NCI-H226 (cell line): Measurements from ENCODE around the gene SMIM1.
"Not testable (repeated sequence)": the region's sequence is repeated elsewhere in the genome, so short reads cannot be mapped to it uniquely, and the experiment has no call there.

Experiments used
- DNase-seq: peaks from one replicate; pipeline ENCODE4 v3.0.0-alpha.2; 2015

The SMIM1 gene

GRCh38 chr1:3796215-3797061 lies 23.9 kb downstream of the SMIM1 start, which contains the start of gene LRRC47:
Gene LRRC47 (minus strand): TSS chr1:3796498. CDS start chr1:3796476, 22 bp downstream.
- peak; percentile 89 for DNase-seq

- DNase-seq = peak; percentile 16
Observed at GRCh38 chr1:3799976-3800685, 27.6 kb downstream of the SMIM1 start.

DNA sequence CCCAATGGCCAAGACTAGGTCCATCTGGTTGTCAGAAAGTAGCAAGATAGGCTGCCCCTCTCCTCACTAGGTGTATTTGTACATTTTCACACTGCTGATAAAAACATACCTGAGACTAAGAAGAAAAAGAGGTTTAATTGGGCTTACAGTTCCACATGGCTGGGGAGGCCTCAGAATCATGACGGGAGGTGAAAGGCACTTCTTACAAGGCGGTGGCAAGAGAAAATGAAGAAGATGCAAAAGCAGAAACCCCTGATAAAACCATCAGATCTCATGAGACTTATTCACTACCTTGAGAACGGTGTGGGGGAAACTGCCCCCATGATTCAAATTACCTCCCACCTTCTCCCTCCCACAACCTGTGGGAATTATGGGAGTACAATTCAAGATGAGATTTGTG lies 28.2 kb downstream of the SMIM1 start:
- not testable (repeated sequence) for DNase-seq

- DNase-seq = no peak
Observed at GRCh38 chr1:3803905-3804626, 31.5 kb downstream of the SMIM1 start.

DNA sequence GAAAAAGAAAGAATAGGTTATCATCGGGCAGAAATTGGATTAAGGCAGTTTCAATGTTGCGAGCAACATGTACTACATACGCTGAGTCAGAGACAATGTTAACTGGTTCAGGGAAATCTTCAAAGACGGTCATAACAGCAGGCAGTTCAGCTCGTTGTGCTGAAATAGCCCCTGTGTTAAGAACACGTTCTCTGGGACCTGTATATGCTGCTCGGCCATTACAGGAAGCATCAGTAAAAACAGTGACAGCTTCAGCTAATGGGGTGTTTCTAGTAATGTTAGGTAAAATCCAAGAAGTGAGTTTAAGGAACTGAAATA lies 32.0 kb downstream of the SMIM1 start:
- not testable (repeated sequence) for DNase-seq

GRCh38 chr1:3805038-3805437 lies 32.5 kb downstream of the SMIM1 start:
- DNase-seq = no peak

- DNase-seq = no peak
Observed at GRCh38 chr1:3807769-3808168, 35.2 kb downstream of the SMIM1 start.

GRCh38 chr1:3809680-3810079 lies 37.1 kb downstream of the SMIM1 start:
- no peak for DNase-seq

- DNase-seq = not testable (repeated sequence)
Observed at GRCh38 chr1:3810149-3810761, 37.7 kb downstream of the SMIM1 start.

DNA sequence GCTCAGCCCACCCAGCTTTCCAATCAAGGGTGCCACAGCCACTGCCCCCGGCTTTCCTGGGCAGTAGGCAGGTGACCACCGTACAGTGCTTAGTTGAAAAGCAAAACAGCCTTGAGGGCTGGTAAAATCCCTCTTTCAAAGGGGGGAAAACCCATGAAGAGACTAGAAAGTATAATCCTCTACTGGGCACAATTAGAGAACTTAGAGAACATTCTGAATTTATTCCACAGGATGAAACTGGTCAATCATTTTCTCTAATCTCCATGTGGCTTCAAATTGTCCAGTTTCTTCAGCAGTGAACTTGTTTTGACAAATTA lies 39.0 kb downstream of the SMIM1 start:
- DNase-seq = no peak

DNA sequence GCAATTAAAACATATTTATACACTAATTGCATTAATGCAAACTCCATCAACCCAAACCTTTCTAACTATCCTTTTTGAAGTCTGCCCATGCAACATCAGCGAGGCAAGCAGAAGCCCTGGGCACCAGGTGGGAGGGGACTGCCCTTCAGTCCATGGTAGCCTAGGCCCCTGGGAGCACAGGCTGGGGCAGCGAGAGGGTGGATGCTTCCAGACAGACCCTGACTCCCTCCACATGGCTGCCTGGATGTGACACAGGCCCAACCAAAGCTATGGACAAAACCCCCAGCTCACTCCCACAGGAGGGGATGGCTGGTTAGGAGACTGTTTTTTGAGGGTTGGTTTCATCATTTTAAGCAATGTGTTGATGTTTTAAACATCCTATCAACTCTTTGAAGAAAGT lies 41.5 kb downstream of the SMIM1 start:
- no peak for DNase-seq

DNA sequence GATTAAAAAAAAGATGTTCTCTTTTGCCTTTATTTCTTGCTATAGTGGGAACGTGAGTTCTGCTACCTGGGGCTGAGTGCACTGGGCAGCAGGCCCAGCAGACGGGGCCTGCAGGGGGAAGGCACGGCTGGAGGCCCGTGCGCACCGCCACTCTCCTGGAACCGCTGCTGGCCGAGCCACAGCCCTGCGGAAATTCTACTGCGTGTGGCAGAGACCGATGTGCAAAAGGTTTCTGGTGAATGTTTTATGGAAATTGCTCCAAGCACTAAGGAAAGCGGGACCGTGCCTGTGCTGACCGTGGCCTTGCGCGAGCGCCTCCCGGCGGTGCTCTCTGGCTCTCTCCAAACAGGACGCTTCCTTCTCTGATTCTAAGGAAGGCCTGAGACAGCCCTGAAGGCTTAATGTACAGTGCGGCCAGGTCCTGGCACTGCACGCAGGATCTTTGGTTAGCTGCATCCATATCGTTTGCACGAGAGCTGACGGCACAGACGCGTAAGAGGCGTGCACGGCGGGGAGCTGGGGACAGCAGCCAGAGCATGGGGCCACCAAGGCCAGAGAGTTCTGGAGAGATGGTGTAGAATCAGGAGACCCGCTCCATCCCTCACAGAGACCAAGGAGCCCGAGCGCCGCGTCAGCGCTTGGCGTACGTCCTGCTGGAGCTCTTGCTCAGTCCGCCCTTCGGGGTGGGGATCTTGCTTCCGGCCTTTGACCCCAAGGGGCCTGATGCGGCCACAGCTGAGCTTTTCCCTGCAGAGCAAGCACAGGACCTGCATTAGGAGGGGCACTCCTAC lies 42.4 kb downstream of the SMIM1 start:
- no peak for DNase-seq

- DNase-seq = no peak
Observed at GRCh38 chr1:3816331-3817137, 44.0 kb downstream of the SMIM1 start.

DNA sequence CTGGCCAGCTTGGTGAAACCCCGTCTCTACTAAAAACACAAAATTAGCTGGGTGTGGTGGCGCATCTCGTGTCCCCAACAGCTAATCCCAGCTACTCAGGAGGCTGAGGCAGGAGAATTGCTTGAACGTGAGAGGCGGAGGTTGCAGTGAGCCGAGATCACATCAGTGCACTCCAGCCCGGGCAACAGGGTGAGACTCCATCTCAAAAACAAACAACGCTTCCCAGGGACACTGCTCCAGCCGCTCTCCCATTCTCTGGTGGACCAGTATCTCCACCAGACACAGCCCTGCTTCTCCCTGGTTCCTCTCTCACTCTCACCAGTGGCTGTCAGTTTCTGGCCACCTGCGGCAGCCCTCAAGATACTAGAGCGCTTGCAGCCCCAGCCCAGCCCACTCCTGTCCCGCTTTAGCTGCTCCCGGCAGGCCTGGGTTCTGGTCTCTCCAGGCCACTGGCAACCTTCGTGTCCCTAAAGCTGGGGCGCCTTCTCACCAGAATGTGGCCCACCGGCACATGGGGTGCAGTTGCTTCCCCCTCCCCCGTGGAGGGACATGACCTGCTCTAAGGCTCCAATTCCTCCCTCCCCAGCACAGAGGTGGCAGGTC lies 44.7 kb downstream of the SMIM1 start:
- DNase-seq = no peak

DNA sequence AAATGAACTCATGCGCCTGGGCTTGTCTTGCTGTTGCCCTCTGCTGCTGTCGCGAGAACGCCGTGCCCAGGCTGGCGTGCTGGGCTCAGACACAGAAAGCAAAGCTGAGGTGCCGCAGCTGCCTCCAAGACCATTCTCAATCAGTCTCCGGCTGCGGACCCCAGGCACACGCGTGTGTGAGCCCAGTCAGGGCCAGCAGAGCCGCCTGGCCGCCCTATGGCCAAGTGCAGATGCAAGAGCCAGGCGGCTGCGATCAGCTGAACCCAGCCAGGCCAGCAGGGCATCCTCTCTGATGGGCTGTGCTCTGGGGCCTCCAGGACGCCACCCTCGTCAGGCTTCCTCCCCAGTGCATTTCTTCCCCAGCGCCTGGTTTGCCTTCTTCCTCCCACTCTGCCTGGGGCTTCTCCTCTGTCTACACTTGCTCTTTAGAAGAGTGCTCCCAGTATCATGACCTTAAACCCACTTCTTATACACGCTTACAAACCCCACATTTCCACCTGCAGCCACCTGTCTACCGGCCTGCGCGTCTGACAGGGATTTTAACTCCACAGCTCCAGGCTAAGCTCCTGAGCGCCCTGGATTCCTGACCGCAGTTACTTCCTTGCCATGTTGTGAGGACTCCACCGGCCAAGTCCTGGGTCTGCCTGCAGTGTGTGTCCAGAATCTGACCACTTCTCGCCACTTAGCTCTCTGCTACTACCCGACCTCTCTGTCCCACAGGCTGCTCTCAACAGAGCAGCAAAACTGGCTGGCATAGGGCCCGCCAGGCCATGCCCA lies 45.5 kb downstream of the SMIM1 start:
- DNase-seq = no peak

DNA sequence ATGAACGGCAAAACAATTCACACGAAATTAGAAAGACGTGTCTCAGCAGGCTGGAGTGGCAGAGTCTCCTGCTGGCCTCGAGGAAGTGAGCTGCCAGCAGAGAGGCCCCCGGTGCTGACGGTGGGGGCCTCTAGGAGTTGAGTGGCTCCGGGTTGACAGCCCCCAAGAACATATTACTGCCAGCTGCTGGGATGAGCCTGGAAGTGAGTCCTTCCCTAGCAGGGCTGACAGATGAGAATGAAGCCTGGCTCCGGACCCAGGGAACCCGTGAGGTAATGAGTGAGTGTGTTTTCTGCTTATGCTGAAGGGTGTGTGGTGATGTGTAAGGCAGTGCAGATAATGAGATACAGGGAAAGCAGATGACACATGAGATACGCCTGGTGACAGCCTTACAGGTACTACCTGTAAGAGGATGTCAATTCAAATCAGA lies 47.2 kb downstream of the SMIM1 start:
- DNase-seq = no peak

GRCh38 chr1:3820316-3820715 lies 47.8 kb downstream of the SMIM1 start:
- DNase-seq = no peak

DNA sequence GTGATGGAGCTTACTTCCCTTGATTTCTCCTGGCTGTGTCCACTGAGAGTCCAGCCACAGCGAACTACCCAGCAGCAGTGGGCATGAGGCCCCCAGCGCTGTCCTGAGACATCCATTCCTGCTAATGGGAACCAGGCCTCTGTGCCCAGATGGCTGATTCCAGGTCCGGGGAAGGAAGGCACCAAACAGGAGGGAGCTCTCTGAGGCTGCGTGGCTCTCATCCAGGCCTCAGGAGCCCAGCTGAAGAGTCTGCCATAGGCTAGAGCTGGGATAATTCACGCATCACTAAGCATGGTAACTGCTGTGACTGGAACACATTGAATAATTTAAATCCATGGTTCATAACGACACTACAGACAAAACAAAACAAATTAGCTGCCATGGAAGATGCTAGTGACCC lies 48.5 kb downstream of the SMIM1 start:
- DNase-seq = no peak

DNA sequence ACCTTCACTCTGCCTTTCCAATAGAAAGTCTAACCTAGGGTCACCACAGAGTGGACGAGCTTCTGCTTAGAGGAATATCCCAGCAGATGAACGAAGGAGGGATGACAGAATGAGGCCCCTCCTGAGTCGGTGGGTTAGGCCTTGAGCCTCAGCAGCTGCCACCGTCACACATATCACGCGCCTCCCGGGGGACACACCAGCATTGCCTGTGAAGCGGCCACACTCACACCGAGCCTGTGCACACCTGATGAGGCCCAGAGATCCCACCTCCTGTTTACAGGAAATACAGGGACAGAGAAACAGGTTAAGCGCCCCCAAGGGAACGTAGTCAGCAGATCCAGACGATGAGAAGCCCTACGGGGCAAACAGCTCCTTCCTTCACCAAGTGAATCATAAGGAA lies 48.9 kb downstream of the SMIM1 start:
- DNase-seq = no peak

DNA sequence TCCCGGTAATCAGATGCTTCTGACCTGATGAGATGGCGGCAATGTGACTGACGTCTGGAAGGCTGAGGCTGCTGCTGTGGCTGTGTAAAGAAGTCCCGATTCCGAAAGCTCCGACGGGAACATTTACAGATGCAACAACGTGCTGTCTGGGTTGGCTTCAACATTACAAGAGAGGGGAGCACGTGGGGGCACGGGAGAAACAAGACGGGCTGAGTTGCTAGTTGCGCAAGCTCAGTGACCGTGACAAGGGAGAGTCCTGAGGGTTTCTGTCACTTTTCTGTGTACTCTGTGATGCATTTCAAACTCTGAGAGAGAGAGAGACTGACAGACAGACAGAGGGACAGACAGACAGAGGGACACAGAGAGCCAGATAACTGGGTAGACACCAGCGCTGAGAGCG lies 49.4 kb downstream of the SMIM1 start:
- DNase-seq = no peak
